K562 (cell line): ENCODE results near the gene STARD6. TPM values are rescaled to one million over a fixed set of nuclear protein-coding genes. Genes with fewer than 3 reads are reported as not detected.
A peak's percentile ranks its signal among the peaks of the same experiment; 100 is the strongest.

Source experiments
- ATAC-seq: fragments of 200-7000 bp; cut with Tn5 transposase; 3 replicates; pipeline ENCODE4 v1.9.1; 2020; ENCODE audit warnings: moderate library complexity
- BruUV-seq: library from RNA; stranded (reverse); fragments of 400-500 nt; replicated peaks from 2 replicates; lab custom pipeline; 2021; lab: Mats Ljungman, UMichigan
- CTCF ChIA-PET: fragments of 300-600 bp; formaldehyde crosslinking; extraction: SDS; loops from one replicate; lab custom pipeline; 2021; ENCODE audit warnings: low intra/inter-chr PET ratio; lab: Yijun Ruan, JAX
- POLR2A ChIA-PET: fragments of 300-600, 350-650 bp; sonication (Branson Sonifier 250); formaldehyde crosslinking; extraction: SDS; loops from one replicate; lab custom pipeline; 2021; ENCODE audit warnings: antibody characterized with exemption, inconsistent platforms; lab: Yijun Ruan, JAX
- DNase-seq, 4 experiments: peaks; one replicate each; pipeline versions ENCODE4 v3.0.0 to v3.0.0-alpha.2; 2011 to 2018; ENCODE audit warnings: low spot score in 3 of 4, mixed read lengths in 3 of 4; ENCODE audit errors: extremely low read depth in 1 of 4
- FAIRE-seq: peaks from 2 replicates; lab custom pipeline; 2011; peaks lifted over from hg19 to GRCh38; lab: Jason Lieb, UNC
- H2AFZ ChIP-seq: 2 replicates; pipeline ENCODE4 v1.6.0; 2011; ENCODE audit warnings: low read depth, low read length, control low read depth, inconsistent platforms
- H3K27ac ChIP-seq: fragments of 200-600 bp; 3 replicates; pipeline ENCODE4 v1.8.0; 2011; ENCODE audit warnings: low read depth, mild to moderate bottlenecking, control low read depth, inconsistent platforms, low read length, moderate library complexity, mixed read lengths; ENCODE audit errors: extremely low read depth
- H3K27me3 ChIP-seq, 2 experiments: fragments of 300-600 bp in 1 of 2; 2 replicates in 1 of 2; 3 replicates in 1 of 2; pipeline versions ENCODE4 v1.6.0 to v1.8.0; 2011; ENCODE audit warnings: inconsistent platforms in 2 of 2, low read length in 2 of 2, mild to moderate bottlenecking in 1 of 2, mixed read lengths in 1 of 2, moderate library complexity in 1 of 2; ENCODE audit not compliant: control insufficient read depth in 2 of 2, insufficient read depth in 2 of 2
- H3K36me3 ChIP-seq: fragments of 300-600 bp; 3 replicates; pipeline ENCODE4 v1.8.0; 2011; ENCODE audit warnings: mild to moderate bottlenecking, low read length, inconsistent platforms; ENCODE audit not compliant: control insufficient read depth, insufficient read depth
- H3K4me1 ChIP-seq, 2 experiments: fragments of 200-600 bp in 1 of 2; replicated peaks in 1 of 2; 2 replicates in 1 of 2; 3 replicates in 1 of 2; pipeline versions ENCODE4 v1.5.1 to v1.8.0; 2011; ENCODE audit warnings: inconsistent platforms in 2 of 2, low read length in 2 of 2, mild to moderate bottlenecking in 1 of 2, mixed read lengths in 1 of 2, moderate library complexity in 1 of 2; ENCODE audit not compliant: control insufficient read depth in 2 of 2, insufficient read depth in 2 of 2
- H3K4me2 ChIP-seq: 2 replicates; pipeline ENCODE4 v1.6.1; 2011; ENCODE audit warnings: low read length, control low read depth, inconsistent platforms, mixed read lengths; ENCODE audit not compliant: insufficient read depth
- H3K4me3 ChIP-seq: fragments of 200-600 bp; sonication (generic), shearing (Covaris generic); 2 replicates; pipeline ENCODE4 v1.5.1; 2016; ENCODE audit warnings: control low read depth, inconsistent platforms
- H3K79me2 ChIP-seq: fragments of 200-600 bp; 3 replicates; pipeline ENCODE4 v1.8.0; 2011; ENCODE audit warnings: low read length, inconsistent platforms; ENCODE audit not compliant: control insufficient read depth, insufficient read depth
- H3K9ac ChIP-seq, 2 experiments: 2 replicates each; pipeline versions ENCODE4 v1.6.0 to v1.6.1; 2011; ENCODE audit warnings: low read depth in 2 of 2, low read length in 2 of 2, control low read depth in 1 of 2, inconsistent platforms in 1 of 2, mild to moderate bottlenecking in 1 of 2, mixed read lengths in 1 of 2; ENCODE audit not compliant: insufficient read depth in 1 of 2
- H3K9me1 ChIP-seq: one replicate; pipeline ENCODE4 v1.6.0; 2011; ENCODE audit warnings: inconsistent platforms, mild to moderate bottlenecking, low read length, moderate library complexity; ENCODE audit not compliant: control insufficient read depth, insufficient read depth
- H3K9me3 ChIP-seq: replicated peaks from 2 replicates; pipeline ENCODE4 v1.5.1; 2011; ENCODE audit warnings: low read depth, low read length, inconsistent platforms; ENCODE audit not compliant: control insufficient read depth, insufficient read depth
- H4K20me1 ChIP-seq: replicated peaks from 2 replicates; pipeline ENCODE4 v1.6.1; 2011; ENCODE audit warnings: low read length, inconsistent platforms, mixed read lengths; ENCODE audit not compliant: control insufficient read depth, insufficient read depth
- BCLAF1 ChIP-seq, 2 experiments: fragments of 450-650 bp in 1 of 2; IDR thresholded peaks; 2 replicates each; pipeline ENCODE4 v1.6.1; 2011 to 2017; ENCODE audit warnings: low read depth in 2 of 2, antibody characterized with exemption in 1 of 2, borderline replicate concordance in 1 of 2, low read length in 1 of 2, mild to moderate bottlenecking in 1 of 2, mixed read lengths in 1 of 2; ENCODE audit not compliant: control insufficient read depth in 1 of 2
- CBFA2T3 ChIP-seq: fragments of 450-650 bp; IDR thresholded peaks from 2 replicates; pipeline ENCODE4 v1.6.1; 2017
- CBX5 ChIP-seq: IDR thresholded peaks from 2 replicates; pipeline ENCODE4 v1.6.1; 2014; ENCODE audit warnings: low read depth, borderline replicate concordance
- HEY1 ChIP-seq: fragments of 250-450 bp; sonication (Bioruptor Pico); IDR thresholded peaks from 2 replicates; pipeline ENCODE4 v1.5.0; 2020; ENCODE audit warnings: mild to moderate bottlenecking, moderate library complexity, borderline replicate concordance
- LCOR ChIP-seq: sonication (generic); formaldehyde crosslinking; IDR thresholded peaks from 2 replicates; pipeline ENCODE4 v1.8.0; 2022; ENCODE audit warnings: mild to moderate bottlenecking, missing genetic modification reagents
- TGIF2 ChIP-seq: sonication (generic); formaldehyde crosslinking; IDR thresholded peaks from 2 replicates; pipeline ENCODE4 v1.8.1; 2022; ENCODE audit warnings: mild to moderate bottlenecking, missing genetic modification reagents, moderate library complexity
- WGBS: fragments of 100-300 bp; shearing (Covaris generic); methylation state at CpG from one replicate; pipeline ENCODE4 v1.1.6; 2016; ENCODE audit warnings: low coverage, mixed read lengths; ENCODE audit not compliant: insufficient coverage; ENCODE audit errors: missing lambda C conversion rate; 5-methylcytosine and 5-hydroxymethylcytosine counted together
- in situ Hi-C: fragments of 300-500 bp; cut with MboI; formaldehyde crosslinking; loops from 4 replicates; pipeline ENCODE4 v1.15.0; 2018; ENCODE audit warnings: inconsistent platforms, mixed read lengths
- intact Hi-C: fragments of 100-400 bp; cut with micrococcal nuclease; formaldehyde crosslinking; loops from 2 replicates; pipeline ENCODE4 v1.14.2; 2022
- polyA plus RNA-seq, 8 experiments: library from polyadenylated mRNA; depleted of rRNA in 4 of 8; stranded (reverse) in 5 of 8; unstranded in 3 of 8; fragments of >200 nt; fragmentation: Nextera tagmentation in 2 of 8; fragmentation: Illumina TruSeq in 1 of 8; extraction: Ambion mirVana in 2 of 8; extraction: Trizol in 1 of 8; gene quantifications; 2 replicates each; pipeline versions ENCODE4 v1.2.1 to v1.2.3, GENCODE V29; 2011 to 2014; ENCODE audit warnings: inconsistent platforms in 1 of 8, missing spikeins in 1 of 8
- total RNA-seq, 7 experiments: library from RNA; depleted of rRNA in 6 of 7; stranded (reverse); fragments of >200 nt in 6 of 7; fragmentation: Illumina TruSeq in 2 of 7; extraction: Trizol in 2 of 7; gene quantifications; 2 replicates each; pipeline versions ENCODE4 v1.2.1 to v1.2.3, GENCODE V29; 2011 to 2021; ENCODE audit warnings: low replicate concordance in 1 of 7

Gene STARD6
- total and polyA plus RNA-seq, 9 of the 15 experiments (the other 6 are each of a cell fraction or from before 2014, with no cell fraction given) = 0.11 to 0.15 TPM; not detected in 7

DNA sequence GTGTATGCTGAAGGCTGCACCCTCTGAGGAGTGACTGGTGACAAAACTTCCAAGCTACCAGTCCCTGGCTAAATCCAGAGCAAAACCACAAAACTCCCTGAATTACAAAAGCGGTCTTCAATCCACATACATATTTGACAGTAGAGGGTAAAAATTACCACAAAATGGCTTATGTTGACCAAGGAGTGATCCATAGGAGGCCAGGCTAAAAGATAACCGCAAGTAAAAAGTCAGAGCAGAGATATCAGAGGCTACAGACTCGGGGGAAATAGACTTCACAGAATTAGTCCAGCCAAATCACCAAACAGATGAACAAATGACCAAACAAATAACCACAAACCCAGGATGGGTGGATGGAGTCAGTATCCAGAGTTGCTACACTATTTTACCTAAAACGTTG, 19.4 kb downstream of the STARD6 start:
- no peaks in the 10 kb centered on the region for H3K9me3 ChIP-seq
- no peak overlapping the region for H3K27ac ChIP-seq
- WGBS = 1% methylated on average over 4 of the region's 4 CpGs
- no peak overlapping the region for H3K9ac ChIP-seq
- H3K9me1 ChIP-seq = no peaks in the 10 kb centered on the region
- no peak overlapping the region for H3K4me2 ChIP-seq
- H3K27me3 ChIP-seq = no peaks in the 10 kb centered on the region
- no peak overlapping the region for H3K4me3 ChIP-seq
- in situ Hi-C loops (no loop called here), intact Hi-C loops (no loop called here)
- POLR2A ChIA-PET = no interaction called here
- no peaks in the 10 kb centered on the region for H3K36me3 ChIP-seq
- CTCF ChIA-PET = no interaction called here
- BruUV-seq = no TSS peak
- no peaks in the 10 kb centered on the region for H4K20me1 ChIP-seq
- H3K4me1 ChIP-seq = no peaks in the 10 kb centered on the region
- peak; percentile 50; the same call in 1 of the 2 replicates for TF ChIP-seq CBFA2T3
- TF ChIP-seq HEY1 = no peak
- no peaks in the 10 kb centered on the region for H3K79me2 ChIP-seq
- no peak overlapping the region for H2AFZ ChIP-seq
- no peak for ATAC-seq
- no peak for FAIRE-seq
- no peak for DNase-seq

DNA sequence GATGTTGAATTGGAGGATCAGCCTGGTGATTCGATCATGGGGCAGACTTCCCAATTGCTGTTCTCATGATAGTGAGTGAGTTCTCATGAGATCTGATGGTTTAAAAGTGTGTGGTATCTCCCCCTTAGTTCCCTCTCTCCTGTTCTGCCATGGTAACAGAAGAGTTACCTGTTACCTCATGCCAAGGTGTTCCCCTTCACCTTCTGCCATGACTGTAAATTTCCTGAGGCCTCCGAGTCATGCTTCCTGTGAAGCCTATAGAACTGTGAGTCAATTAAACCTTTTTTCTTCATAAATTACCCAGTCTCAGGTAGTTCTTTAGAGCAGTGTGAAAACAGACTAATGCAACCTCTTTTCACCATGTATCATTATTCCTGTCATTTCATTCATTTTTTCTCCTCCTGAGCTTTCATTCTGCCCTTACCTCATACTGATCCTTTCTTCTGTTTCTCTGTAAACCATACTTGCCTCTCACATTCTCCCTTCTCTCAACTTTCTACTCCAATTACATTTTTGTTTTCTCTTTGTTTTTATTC, 22.0 kb downstream of the STARD6 start:
- WGBS = 30% methylated on average over 2 of the region's 2 CpGs
- POLR2A ChIA-PET = no interaction called here
- ATAC-seq (no peak), DNase-seq (no peak), FAIRE-seq (no peak)
- Histone ChIP-seq H3K79me2 (no peaks in the 10 kb centered on the region), H3K4me2 (no peak overlapping the region), H3K4me3 (no peak overlapping the region), H3K36me3 (no peaks in the 10 kb centered on the region), H2AFZ (no peak overlapping the region), H3K27me3 (no peaks in the 10 kb centered on the region), H3K27ac (no peak overlapping the region), H3K9me3 (no peaks in the 10 kb centered on the region), H3K9me1 (no peaks in the 10 kb centered on the region), H3K4me1 (no peaks in the 10 kb centered on the region), H4K20me1 (no peaks in the 10 kb centered on the region), H3K9ac (no peak overlapping the region)
- intact Hi-C loops = no loop called here
- in situ Hi-C loops = no loop called here
- BruUV-seq = no TSS peak
- CTCF ChIA-PET = no interaction called here
- TF ChIP-seq BCLAF1 (IDR thresholded peaks at IDR 0.05; ENCODE audit: borderline replicate concordance in 1 of 2, control insufficient read depth in 1 of 2, low read depth in 2 of 2, low read length in 1 of 2) (no peak), TGIF2 (no peak), LCOR (CRISPR knock-in tag) (no peak), CBX5 (no peak)
